ENCODE data around the gene UBLCP1.

The UBLCP1 gene

DNA sequence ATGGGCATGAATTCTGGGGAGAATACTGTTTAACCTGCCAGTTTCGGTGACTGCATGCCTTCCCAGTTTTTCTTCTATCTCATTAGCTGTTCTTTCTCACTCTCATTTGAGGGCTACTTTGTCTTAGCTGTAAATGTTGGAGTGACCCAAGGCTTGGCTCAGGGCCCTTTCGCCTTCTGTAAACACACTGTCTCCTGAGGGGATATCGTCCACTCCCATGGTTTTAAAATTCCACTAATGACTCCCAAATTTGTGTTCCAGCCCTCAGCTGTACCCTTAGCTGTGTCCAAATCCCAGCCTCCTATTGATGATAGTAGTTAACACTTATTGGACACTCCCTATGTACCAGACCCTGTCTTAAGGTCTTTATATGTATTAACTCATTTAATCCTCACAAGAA, 39.6 kb upstream of the UBLCP1 start:
- TF ChIP-seq, protein P1, sequence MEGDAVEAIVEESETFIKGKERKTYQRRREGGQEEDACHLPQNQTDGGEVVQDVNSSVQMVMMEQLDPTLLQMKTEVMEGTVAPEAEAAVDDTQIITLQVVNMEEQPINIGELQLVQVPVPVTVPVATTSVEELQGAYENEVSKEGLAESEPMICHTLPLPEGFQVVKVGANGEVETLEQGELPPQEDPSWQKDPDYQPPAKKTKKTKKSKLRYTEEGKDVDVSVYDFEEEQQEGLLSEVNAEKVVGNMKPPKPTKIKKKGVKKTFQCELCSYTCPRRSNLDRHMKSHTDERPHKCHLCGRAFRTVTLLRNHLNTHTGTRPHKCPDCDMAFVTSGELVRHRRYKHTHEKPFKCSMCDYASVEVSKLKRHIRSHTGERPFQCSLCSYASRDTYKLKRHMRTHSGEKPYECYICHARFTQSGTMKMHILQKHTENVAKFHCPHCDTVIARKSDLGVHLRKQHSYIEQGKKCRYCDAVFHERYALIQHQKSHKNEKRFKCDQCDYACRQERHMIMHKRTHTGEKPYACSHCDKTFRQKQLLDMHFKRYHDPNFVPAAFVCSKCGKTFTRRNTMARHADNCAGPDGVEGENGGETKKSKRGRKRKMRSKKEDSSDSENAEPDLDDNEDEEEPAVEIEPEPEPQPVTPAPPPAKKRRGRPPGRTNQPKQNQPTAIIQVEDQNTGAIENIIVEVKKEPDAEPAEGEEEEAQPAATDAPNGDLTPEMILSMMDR (IDR thresholded peaks at IDR 0.05) = no peak

DNA sequence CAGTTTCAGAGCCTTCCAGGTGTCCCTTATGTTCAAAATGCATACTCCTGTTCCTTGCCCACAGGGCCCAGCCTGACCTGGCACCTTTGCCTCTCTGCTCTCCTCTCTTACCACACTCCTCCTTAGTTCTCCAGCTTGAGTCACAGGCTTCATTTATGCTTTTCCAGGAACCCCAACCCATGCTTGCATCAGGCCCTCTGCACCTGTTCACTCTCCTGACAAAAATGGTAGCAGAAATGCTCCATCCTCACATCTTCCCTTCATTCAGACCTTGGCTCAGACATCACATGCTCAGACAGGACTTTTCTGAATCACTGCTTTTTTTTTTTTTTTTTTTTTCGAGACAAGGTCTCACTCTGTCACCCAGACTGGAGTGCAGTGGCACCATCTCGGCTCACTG, 38.6 kb upstream of the UBLCP1 start:
- TF ChIP-seq, protein P1 (IDR thresholded peaks at IDR 0.05) = no peak

DNA sequence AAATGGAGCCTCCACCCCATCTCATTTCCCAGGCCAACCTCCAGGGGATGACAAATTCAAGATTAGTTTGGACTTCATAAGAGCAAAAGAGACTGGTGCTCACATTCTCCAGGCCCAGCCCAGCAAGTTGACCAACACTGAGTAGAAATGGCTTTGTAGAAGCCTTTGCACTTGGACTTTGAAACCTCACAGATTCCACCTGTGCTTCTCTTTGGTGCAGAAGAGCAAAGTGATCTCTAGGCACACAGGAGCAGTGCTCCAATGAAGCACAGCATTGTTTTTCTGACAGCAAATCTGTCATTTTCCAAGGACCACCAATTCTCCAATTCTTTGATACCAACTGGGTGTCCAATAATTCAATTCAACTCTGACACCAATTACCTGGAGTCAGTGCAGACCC, 36.6 kb upstream of the UBLCP1 start:
- TF ChIP-seq, protein P1 (IDR thresholded peaks at IDR 0.05) = no peak

DNA sequence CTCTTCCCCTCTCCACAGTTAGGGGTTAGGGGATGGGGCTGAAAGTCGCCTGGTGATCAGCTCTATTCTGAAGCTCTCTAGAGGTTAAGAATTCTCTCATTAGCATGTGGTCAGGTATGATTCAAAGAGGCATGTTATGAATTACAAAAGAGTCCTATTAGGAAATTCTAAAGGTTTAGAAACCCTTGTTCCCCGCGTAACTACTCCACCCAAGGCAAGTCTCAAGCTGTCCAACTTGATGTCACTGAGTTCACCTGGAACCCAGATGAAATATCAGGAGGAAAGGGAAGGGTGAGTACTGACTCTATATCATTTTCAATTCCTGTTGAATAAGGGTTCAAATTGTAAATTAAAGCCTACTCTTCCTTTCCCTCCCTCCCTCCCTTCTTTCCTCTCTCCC, 35.6 kb upstream of the UBLCP1 start:
- TF ChIP-seq, protein P1 (IDR thresholded peaks at IDR 0.05) = no peak

DNA sequence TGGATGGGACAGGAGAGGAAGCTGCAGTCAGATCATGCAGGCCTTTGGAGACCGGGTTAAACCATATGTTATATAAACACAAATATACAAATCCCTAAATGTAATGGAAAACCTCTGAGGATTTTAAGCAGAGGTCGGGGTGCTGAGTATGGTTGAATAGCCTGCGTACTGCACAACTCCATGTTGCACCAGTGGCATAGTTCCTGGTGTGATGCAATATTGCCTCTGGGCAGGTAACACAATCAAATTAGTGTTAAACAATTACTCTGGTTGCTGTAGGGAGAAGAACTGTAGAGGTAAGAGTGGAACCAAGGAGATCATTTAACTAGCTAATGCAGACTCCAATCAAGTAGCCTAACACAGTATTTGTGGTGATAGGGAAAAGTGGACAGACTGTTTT, 32.4 kb upstream of the UBLCP1 start:
- TF ChIP-seq, protein P1 (IDR thresholded peaks at IDR 0.05) = no peak

DNA sequence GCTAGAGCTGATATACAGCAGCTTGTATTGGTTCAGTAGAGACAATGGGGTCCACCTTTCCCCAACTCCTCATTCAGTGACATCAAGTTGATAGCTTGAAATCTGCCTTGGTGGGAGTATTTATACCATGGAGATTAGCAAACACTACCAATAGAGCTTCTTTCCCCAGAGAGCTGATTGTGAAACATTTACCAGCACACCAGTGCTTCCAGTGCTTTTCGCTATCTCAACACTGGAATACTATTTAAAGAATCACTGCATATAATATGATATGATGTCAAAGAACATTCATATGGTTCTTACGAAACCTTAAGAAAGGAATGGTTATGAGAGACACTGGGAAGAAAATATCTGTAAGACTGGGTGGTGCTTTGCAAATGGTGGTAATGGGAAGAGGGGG, 31.9 kb upstream of the UBLCP1 start:
- TF ChIP-seq, protein P1 (IDR thresholded peaks at IDR 0.05) = no peak

DNA sequence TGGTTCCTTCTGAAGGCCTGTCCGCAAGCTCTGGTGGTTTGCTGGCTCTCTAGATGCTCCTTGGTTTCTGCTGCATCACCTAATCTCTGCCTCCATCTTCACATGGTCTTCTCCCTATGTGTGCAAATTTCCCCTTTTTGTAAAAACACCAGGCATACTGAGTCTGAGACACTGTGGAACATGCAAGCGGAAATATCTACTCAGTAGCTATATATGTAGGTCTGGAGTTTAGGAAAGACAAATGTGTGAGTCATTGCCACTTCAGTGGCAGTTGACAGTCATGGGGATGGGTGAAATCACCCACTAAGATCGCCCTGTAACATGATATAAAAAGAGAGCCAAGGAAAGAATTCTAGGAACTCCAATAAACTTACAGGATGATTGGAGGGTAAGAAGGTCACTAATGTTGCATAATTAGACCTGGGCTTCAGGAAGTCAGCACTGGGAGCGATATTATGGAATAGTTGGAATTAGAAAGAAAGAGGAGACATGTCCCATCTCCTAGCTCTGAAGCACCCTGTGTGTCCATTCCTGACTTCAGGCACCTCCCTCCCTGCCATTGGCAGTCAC, 22.7 kb upstream of the UBLCP1 start:
- TF ChIP-seq, protein P1 (IDR thresholded peaks at IDR 0.05) = no peak

DNA sequence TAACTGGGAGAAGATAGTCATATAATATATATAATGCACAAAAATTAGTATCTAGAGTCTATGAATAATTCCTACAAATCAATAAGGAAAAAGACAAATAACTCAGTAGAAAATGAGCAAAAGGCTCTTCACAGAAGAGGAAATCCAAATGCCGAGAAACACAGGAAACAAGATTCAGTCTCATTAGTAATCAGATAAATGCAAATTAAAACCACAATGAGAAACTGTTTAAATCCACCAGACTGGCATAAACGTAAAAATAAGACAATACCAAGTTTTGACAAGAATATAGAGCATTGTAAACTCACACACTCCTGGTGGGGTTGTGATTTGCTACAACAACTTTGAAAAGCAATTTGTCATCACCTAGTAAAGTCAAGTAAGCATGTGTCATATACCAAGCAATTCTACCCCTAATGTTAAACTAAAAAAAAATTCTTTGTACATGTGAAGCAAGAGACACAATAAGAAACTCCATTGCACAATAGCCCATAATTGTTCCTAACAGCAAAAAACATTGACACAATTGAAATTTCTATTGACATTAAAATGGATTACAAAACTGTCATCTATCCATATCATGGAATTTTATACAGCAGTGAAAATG, 21.0 kb upstream of the UBLCP1 start:
- TF ChIP-seq, protein P1 (IDR thresholded peaks at IDR 0.05) = no peak
